Astrocyte (in vitro differentiated cells and primary cell): ENCODE data around the gene LSG1. TPM values are rescaled to one million over a fixed set of nuclear protein-coding genes. Genes with fewer than 3 reads are reported as not detected.
"Not testable (repeated sequence)": the region's sequence is repeated elsewhere in the genome, so short reads cannot be mapped to it uniquely, and the experiment has no call there.

Experiments used
- DNase-seq: peaks from one replicate; pipeline ENCODE4 v3.0.0-alpha.2; 2010; ENCODE audit warnings: low read depth
- FAIRE-seq: peaks from 2 replicates; lab custom pipeline; 2011; peaks lifted over from hg19 to GRCh38; lab: Jason Lieb, UNC
- H2AFZ ChIP-seq: 2 replicates; pipeline ENCODE4 v1.6.0; 2012; ENCODE audit warnings: low read depth, low read length, inconsistent platforms
- H3K27ac ChIP-seq: 2 replicates; pipeline ENCODE4 v1.5.1; 2011; ENCODE audit warnings: low read depth, low read length, inconsistent platforms
- H3K27me3 ChIP-seq: 2 replicates; pipeline ENCODE4 v1.6.0; 2011; ENCODE audit warnings: low read length, inconsistent platforms; ENCODE audit not compliant: insufficient read depth
- H3K36me3 ChIP-seq: 2 replicates; pipeline ENCODE4 v1.5.1; 2011; ENCODE audit warnings: low read length, inconsistent platforms; ENCODE audit not compliant: insufficient read depth
- H3K4me1 ChIP-seq: 2 replicates; pipeline ENCODE4 v1.5.1; 2011; ENCODE audit warnings: low read length, inconsistent platforms; ENCODE audit not compliant: insufficient read depth
- H3K4me2 ChIP-seq: 2 replicates; pipeline ENCODE4 v1.6.0; 2012; ENCODE audit warnings: low read length, inconsistent platforms
- H3K4me3 ChIP-seq: 2 replicates; pipeline ENCODE4 v1.5.1; 2011; ENCODE audit warnings: low read depth, mild to moderate bottlenecking, low read length, inconsistent platforms; ENCODE audit not compliant: insufficient read depth
- H3K79me2 ChIP-seq: 2 replicates; pipeline ENCODE4 v1.6.0; 2012; ENCODE audit warnings: mild to moderate bottlenecking, low read length, inconsistent platforms; ENCODE audit not compliant: insufficient read depth
- H3K9ac ChIP-seq: 2 replicates; pipeline ENCODE4 v1.6.0; 2012; ENCODE audit warnings: mild to moderate bottlenecking, low read length, inconsistent platforms
- H3K9me3 ChIP-seq: 2 replicates; pipeline ENCODE4 v1.5.1; 2012; ENCODE audit warnings: low read depth, mild to moderate bottlenecking, low read length, inconsistent platforms; ENCODE audit not compliant: insufficient read depth
- H4K20me1 ChIP-seq: 2 replicates; pipeline ENCODE4 v1.6.0; 2012; ENCODE audit warnings: low read length, inconsistent platforms; ENCODE audit not compliant: insufficient read depth
- H3K27ac Mint-ChIP-seq: one replicate; pipeline ENCODE4 v1.8.0; 2021; ENCODE audit warnings: mild to moderate bottlenecking, mixed read lengths; ENCODE audit not compliant: unreplicated experiment
- H3K27me3 Mint-ChIP-seq: one replicate; pipeline ENCODE4 v1.8.0; 2021; ENCODE audit warnings: low read depth, mixed read lengths; ENCODE audit not compliant: unreplicated experiment
- H3K36me3 Mint-ChIP-seq: one replicate; pipeline ENCODE4 v1.8.0; 2021; ENCODE audit warnings: low read depth, mixed read lengths; ENCODE audit not compliant: unreplicated experiment
- H3K4me1 Mint-ChIP-seq: one replicate; pipeline ENCODE4 v1.8.0; 2021; ENCODE audit warnings: low read depth, mixed read lengths; ENCODE audit not compliant: unreplicated experiment
- H3K4me3 Mint-ChIP-seq: one replicate; pipeline ENCODE4 v1.8.0; 2021; ENCODE audit warnings: mild to moderate bottlenecking, moderate library complexity, mixed read lengths; ENCODE audit not compliant: unreplicated experiment
- H3K9me3 Mint-ChIP-seq: one replicate; pipeline ENCODE4 v1.8.0; 2021; ENCODE audit warnings: mild to moderate bottlenecking, mixed read lengths; ENCODE audit not compliant: unreplicated experiment
- CTCF ChIP-seq: IDR thresholded peaks from 2 replicates; pipeline ENCODE4 v1.5.1; 2011; ENCODE audit warnings: low read depth, mild to moderate bottlenecking, inconsistent platforms, low read length, moderate library complexity; ENCODE audit not compliant: insufficient read depth
- EZH2 ChIP-seq: IDR thresholded peaks from 2 replicates; pipeline ENCODE4 v1.6.1; 2012; ENCODE audit warnings: mild to moderate bottlenecking, low read length, inconsistent platforms; ENCODE audit not compliant: insufficient read depth
- total RNA-seq: library from RNA; stranded (reverse); gene quantifications from 2 replicates; pipeline ENCODE4 v1.2.1, GENCODE V29; 2021

Gene LSG1
- total RNA-seq, 1 donor from 2014 or later = 38.4 TPM

GRCh38 chr3:194607592-194608389 lies 64.2 kb downstream of the LSG1 start:
- no peaks in the 10 kb centered on the region for H3K9me3 ChIP-seq
- H3K9ac ChIP-seq = no peak overlapping the region
- DNase-seq (no peak), FAIRE-seq (no peak)
- H3K79me2 ChIP-seq = no peaks in the 10 kb centered on the region
- H3K4me3 ChIP-seq = no peak overlapping the region
- Mint-ChIP-seq H3K9me3 (no peaks in the 10 kb centered on the region), H3K36me3 (peaks cover 23% of the 10 kb centered on the region), H3K4me3 (no peak overlapping the region), H3K4me1 (no peaks in the 10 kb centered on the region), H3K27me3 (peaks cover 9% of the 10 kb centered on the region), H3K27ac (no peak overlapping the region)
- no peak overlapping the region for H2AFZ ChIP-seq
- H3K27ac ChIP-seq = no peak overlapping the region
- no peaks in the 10 kb centered on the region for H3K27me3 ChIP-seq
- H3K4me2 ChIP-seq = no peak overlapping the region
- H4K20me1 ChIP-seq = no peaks in the 10 kb centered on the region
- TF ChIP-seq CTCF (no peak), EZH2 (no peak)
- H3K36me3 ChIP-seq = no peaks in the 10 kb centered on the region
- H3K4me1 ChIP-seq = no peaks in the 10 kb centered on the region

GRCh38 chr3:194606941-194607340 lies 65.0 kb downstream of the LSG1 start:
- Histone ChIP-seq H3K4me1 (no peaks in the 10 kb centered on the region), H3K79me2 (no peaks in the 10 kb centered on the region), H3K9ac (no peak overlapping the region), H3K27me3 (no peaks in the 10 kb centered on the region), H3K4me3 (no peak overlapping the region), H3K9me3 (no peaks in the 10 kb centered on the region), H3K4me2 (no peak overlapping the region), H4K20me1 (no peaks in the 10 kb centered on the region), H2AFZ (no peak overlapping the region), H3K36me3 (no peaks in the 10 kb centered on the region), H3K27ac (no peak overlapping the region)
- Mint-ChIP-seq H3K27ac (no peak overlapping the region), H3K9me3 (no peaks in the 10 kb centered on the region), H3K36me3 (peaks cover 24% of the 10 kb centered on the region), H3K4me3 (no peak overlapping the region), H3K27me3 (peaks cover 9% of the 10 kb centered on the region), H3K4me1 (no peaks in the 10 kb centered on the region)
- DNase-seq (no peak), FAIRE-seq (no peak)
- TF ChIP-seq EZH2 = no peak
- no peak for TF ChIP-seq CTCF

- Histone ChIP-seq H3K4me2 (no peak overlapping the region), H3K4me3 (no peak overlapping the region), H2AFZ (no peak overlapping the region), H3K79me2 (no peaks in the 10 kb centered on the region), H3K27me3 (no peaks in the 10 kb centered on the region), H3K27ac (no peak overlapping the region), H3K36me3 (no peaks in the 10 kb centered on the region), H3K4me1 (no peaks in the 10 kb centered on the region), H3K9ac (no peak overlapping the region), H4K20me1 (no peaks in the 10 kb centered on the region), H3K9me3 (no peaks in the 10 kb centered on the region)
- H3K27me3 Mint-ChIP-seq = peaks cover 9% of the 10 kb centered on the region
- DNase-seq (no peak), FAIRE-seq (no peak)
- H3K4me1 Mint-ChIP-seq = no peaks in the 10 kb centered on the region
- H3K27ac Mint-ChIP-seq = no peak overlapping the region
- no peak overlapping the region for H3K4me3 Mint-ChIP-seq
- H3K9me3 Mint-ChIP-seq = no peaks in the 10 kb centered on the region
- H3K36me3 Mint-ChIP-seq = peaks cover 26% of the 10 kb centered on the region
- no peak for TF ChIP-seq EZH2
- TF ChIP-seq CTCF = no peak
Observed at GRCh38 chr3:194606163-194606562, 65.8 kb downstream of the LSG1 start.

GRCh38 chr3:194605314-194605713 lies 66.7 kb downstream of the LSG1 start:
- DNase-seq, FAIRE-seq, H3K27ac ChIP-seq, H3K36me3 ChIP-seq, H3K4me3 ChIP-seq, H3K4me1 ChIP-seq, H3K9me3 Mint-ChIP-seq, H3K4me2 ChIP-seq, H3K4me1 Mint-ChIP-seq, H3K27me3 Mint-ChIP-seq, H3K27ac Mint-ChIP-seq, H3K27me3 ChIP-seq, H2AFZ ChIP-seq, H3K9me3 ChIP-seq, H4K20me1 ChIP-seq, H3K4me3 Mint-ChIP-seq, H3K79me2 ChIP-seq, H3K9ac ChIP-seq: not testable (repeated sequence)
- H3K36me3 Mint-ChIP-seq = peaks cover 24% of the 10 kb centered on the region
